NB4 (cell line): ENCODE measurements around the gene LRRK1.

ENCODE experiments used
- CTCF ChIP-seq: IDR thresholded peaks from one replicate; pipeline ENCODE4 v1.5.1; 2012; ENCODE audit warnings: low read depth, low read length
- POLR2A ChIP-seq: IDR thresholded peaks from 2 replicates; pipeline ENCODE4 v1.6.1; 2011; ENCODE audit warnings: mild to moderate bottlenecking; ENCODE audit not compliant: insufficient read length; ENCODE audit errors: extremely low read depth
- TF ChIP-seq, protein P1 (sequence below): IDR thresholded peaks from 2 replicates; pipeline ENCODE4 v1.6.1; 2011; ENCODE audit warnings: low read depth, low read length

GRCh38 chr15:101049282-101049681 lies 130.1 kb downstream of the LRRK1 start:
- TF ChIP-seq CTCF, result no peak
- TF ChIP-seq POLR2A, result no peak
- TF ChIP-seq, protein P1, sequence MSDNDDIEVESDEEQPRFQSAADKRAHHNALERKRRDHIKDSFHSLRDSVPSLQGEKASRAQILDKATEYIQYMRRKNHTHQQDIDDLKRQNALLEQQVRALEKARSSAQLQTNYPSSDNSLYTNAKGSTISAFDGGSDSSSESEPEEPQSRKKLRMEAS, result no peak
